ENCODE measurements around the gene ENPP6.

DNA sequence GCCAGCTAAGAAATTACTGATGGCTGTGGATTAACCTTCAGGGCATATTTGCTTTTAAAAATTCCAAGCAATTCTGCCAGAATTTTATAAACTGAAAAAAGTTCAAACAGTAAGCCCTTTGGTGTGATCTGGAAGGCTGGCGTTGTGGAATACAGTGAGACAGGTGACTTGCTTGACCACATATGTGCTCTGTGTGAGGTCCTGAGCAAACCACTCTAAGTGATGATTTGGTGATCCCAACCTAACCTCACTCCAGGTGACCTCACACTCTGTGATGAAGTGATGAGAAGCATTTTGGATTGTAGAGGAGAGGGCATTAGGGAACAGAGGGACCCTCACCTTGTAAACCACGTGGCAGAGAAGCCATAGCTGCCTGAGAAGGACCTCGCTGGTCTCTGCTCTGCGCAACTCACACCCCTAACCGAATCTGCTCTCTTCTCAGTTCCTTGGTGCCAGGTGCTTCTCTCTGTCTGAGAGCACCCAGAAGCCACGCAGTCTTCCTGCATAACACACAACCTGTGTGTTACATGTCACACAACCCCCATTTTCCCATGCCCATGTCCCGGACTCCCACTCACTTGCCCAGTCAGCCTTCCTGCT, 106.3 kb downstream of the ENPP6 start:
- TF ChIP-seq, protein P1, sequence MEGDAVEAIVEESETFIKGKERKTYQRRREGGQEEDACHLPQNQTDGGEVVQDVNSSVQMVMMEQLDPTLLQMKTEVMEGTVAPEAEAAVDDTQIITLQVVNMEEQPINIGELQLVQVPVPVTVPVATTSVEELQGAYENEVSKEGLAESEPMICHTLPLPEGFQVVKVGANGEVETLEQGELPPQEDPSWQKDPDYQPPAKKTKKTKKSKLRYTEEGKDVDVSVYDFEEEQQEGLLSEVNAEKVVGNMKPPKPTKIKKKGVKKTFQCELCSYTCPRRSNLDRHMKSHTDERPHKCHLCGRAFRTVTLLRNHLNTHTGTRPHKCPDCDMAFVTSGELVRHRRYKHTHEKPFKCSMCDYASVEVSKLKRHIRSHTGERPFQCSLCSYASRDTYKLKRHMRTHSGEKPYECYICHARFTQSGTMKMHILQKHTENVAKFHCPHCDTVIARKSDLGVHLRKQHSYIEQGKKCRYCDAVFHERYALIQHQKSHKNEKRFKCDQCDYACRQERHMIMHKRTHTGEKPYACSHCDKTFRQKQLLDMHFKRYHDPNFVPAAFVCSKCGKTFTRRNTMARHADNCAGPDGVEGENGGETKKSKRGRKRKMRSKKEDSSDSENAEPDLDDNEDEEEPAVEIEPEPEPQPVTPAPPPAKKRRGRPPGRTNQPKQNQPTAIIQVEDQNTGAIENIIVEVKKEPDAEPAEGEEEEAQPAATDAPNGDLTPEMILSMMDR (conservative IDR thresholded peaks at IDR 0.05; ENCODE audit: low read length): no peak
- TF ChIP-seq EZH2phosphoT487 (IDR thresholded peaks at IDR 0.05; ENCODE audit: borderline replicate concordance, low read depth, low read length): no peak

Data from OCI-LY7 (cell line).